ENCODE results near the gene VSIG4.

VSIG4 gene

DNA sequence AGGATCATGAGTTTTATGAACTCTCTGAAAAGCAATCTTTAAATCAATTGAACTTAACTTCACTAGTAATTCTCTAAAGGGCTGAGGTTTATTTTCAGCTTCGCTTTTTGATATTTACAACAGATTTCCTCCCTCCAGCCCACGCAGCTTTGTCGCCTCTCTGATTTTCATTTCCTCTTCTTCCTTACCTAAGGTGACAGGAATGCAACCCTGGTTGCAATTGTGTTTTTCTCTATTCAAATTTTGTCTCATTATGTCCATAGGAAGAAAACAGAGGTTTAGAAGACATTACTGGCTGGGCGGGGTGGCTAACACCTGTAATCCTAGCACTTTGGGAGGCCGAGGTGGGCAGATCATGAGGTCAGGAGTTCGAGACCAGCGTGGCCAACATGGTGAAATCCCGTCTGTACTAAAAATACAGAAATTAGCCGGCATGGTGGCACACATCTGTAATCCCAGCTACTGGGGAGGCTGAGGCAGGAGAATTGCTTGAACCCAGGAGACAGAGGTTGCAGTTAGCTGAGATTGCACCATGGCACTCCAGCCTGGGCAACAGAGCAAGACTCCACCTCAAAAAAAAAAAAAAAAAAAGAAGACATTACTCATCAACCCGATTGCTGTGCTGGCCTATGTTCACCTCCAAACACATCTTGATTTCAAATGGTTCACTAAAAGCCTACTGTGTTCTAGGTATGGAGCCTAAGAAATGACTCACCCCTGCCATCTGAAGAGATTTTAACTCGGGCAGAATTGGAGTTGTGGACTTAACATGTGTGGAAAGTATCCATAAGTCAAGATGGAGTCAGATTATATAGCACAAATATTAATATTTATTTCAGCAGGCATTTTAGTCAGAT is 36.8 kb downstream of the VSIG4 start:
- Mint-ChIP-seq H3K36me3 (ENCODE audit: low read depth) (no peaks in the 10 kb centered on the region), H3K27ac (no peak overlapping the region)
- DNase-seq: no peak

DNA sequence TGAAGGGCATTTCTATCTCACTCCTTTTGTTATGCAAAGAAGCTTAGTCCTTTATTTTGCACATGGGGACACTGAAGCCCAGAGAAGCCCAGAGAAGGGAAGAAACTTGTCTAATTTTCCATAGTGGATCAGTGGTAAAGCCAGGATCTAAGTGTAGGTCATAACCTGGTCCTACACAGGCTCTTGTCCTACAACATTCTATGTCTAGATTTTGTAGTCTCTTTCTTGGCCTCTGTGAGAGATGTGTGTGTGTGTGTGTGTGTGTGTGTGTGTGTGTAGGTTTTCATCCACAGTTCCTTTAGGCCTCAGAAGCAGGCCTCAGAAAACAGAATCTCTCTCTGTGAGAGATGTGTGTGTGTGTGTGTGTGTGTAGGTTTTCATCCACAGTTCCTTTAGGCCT is 38.3 kb downstream of the VSIG4 start:
- H3K4me3 Mint-ChIP-seq: no peak overlapping the region
- H3K27ac Mint-ChIP-seq: no peak overlapping the region
- no peaks in the 10 kb centered on the region for H3K4me1 Mint-ChIP-seq
- H3K27me3 Mint-ChIP-seq (ENCODE audit: low read depth, poor library complexity): peaks cover 3% of the 10 kb centered on the region
- no peak for DNase-seq
- no peaks in the 10 kb centered on the region for H3K36me3 Mint-ChIP-seq (ENCODE audit: low read depth)
- TF ChIP-seq, protein P1, sequence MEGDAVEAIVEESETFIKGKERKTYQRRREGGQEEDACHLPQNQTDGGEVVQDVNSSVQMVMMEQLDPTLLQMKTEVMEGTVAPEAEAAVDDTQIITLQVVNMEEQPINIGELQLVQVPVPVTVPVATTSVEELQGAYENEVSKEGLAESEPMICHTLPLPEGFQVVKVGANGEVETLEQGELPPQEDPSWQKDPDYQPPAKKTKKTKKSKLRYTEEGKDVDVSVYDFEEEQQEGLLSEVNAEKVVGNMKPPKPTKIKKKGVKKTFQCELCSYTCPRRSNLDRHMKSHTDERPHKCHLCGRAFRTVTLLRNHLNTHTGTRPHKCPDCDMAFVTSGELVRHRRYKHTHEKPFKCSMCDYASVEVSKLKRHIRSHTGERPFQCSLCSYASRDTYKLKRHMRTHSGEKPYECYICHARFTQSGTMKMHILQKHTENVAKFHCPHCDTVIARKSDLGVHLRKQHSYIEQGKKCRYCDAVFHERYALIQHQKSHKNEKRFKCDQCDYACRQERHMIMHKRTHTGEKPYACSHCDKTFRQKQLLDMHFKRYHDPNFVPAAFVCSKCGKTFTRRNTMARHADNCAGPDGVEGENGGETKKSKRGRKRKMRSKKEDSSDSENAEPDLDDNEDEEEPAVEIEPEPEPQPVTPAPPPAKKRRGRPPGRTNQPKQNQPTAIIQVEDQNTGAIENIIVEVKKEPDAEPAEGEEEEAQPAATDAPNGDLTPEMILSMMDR (IDR thresholded peaks at IDR 0.05): no peak
- peaks cover 43% of the 10 kb centered on the region for H3K9me3 Mint-ChIP-seq

More for the DNA sequence above, 36.8 kb downstream of the VSIG4 start:
- Mint-ChIP-seq H3K27me3 (ENCODE audit: low read depth, poor library complexity) (peaks cover 3% of the 10 kb centered on the region), H3K4me1 (no peaks in the 10 kb centered on the region), H3K9me3 (peaks cover 39% of the 10 kb centered on the region), H3K4me3 (no peak overlapping the region)
- TF ChIP-seq, protein P1 (IDR thresholded peaks at IDR 0.05): no peak

DNA sequence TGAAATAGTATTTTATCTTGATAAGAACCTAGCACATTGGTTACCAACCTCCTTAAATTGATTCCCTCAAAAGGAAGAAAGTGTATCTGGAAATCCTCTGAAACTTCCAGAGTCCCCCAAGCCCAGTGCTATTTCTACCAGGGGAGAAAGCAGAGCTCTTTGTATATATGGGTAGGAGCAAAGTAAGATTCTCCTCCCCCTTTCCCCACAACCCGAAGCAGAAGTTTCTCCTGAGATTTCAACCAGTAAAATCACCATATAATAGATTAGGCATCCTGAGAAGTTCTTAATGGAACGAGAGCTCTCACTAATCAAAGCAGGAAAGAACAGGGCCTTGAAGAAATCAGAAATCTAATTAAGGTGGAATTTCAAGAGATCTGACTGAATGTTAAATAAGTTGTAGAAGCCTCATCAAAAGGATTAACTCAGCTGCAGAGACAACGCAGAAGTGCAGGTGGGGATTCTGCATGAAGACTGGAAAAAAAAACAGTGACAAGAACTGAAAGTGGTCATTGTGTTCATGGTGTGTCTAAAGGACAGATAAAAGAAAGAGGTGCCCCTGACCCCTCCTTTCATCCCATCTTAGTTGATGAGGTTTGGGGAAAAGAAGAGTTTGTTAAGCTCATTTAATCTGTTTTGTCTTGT is 39.1 kb downstream of the VSIG4 start:
- DNase-seq: no peak
- TF ChIP-seq, protein P1 (IDR thresholded peaks at IDR 0.05): no peak
- H3K4me3 Mint-ChIP-seq: no peak overlapping the region
- peaks cover 38% of the 10 kb centered on the region for H3K9me3 Mint-ChIP-seq
- no peak overlapping the region for H3K27ac Mint-ChIP-seq
- no peaks in the 10 kb centered on the region for H3K36me3 Mint-ChIP-seq (ENCODE audit: low read depth)
- H3K4me1 Mint-ChIP-seq: no peaks in the 10 kb centered on the region
- H3K27me3 Mint-ChIP-seq (ENCODE audit: low read depth, poor library complexity): peaks cover 3% of the 10 kb centered on the region

DNA sequence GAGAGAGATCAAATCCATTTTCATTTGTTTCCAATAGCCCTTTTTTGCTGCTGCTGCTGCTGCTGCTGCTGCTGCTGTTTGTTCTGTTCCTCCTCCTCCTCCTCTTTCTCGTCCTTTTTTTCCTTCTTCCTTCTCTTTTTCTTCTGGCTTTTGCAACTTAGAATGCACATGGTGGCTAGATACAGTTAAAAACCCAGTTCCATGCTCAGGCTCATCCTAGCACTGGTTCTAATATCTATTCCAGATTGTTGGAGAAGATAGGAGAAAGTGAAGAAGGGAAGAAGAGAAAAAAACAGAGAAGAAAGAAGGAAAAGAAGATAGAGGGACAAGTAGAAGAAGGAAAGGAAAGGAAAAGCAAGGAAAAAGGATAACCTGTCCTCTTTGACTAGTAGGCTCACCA is 39.7 kb downstream of the VSIG4 start:
- TF ChIP-seq, protein P1 (IDR thresholded peaks at IDR 0.05): no peak
- no peak for DNase-seq
- H3K4me1 Mint-ChIP-seq: no peaks in the 10 kb centered on the region
- H3K4me3 Mint-ChIP-seq: no peak overlapping the region
- no peak overlapping the region for H3K27ac Mint-ChIP-seq
- H3K36me3 Mint-ChIP-seq (ENCODE audit: low read depth): no peaks in the 10 kb centered on the region
- H3K9me3 Mint-ChIP-seq: peaks cover 34% of the 10 kb centered on the region
- peaks cover 3% of the 10 kb centered on the region for H3K27me3 Mint-ChIP-seq (ENCODE audit: low read depth, poor library complexity)

DNA sequence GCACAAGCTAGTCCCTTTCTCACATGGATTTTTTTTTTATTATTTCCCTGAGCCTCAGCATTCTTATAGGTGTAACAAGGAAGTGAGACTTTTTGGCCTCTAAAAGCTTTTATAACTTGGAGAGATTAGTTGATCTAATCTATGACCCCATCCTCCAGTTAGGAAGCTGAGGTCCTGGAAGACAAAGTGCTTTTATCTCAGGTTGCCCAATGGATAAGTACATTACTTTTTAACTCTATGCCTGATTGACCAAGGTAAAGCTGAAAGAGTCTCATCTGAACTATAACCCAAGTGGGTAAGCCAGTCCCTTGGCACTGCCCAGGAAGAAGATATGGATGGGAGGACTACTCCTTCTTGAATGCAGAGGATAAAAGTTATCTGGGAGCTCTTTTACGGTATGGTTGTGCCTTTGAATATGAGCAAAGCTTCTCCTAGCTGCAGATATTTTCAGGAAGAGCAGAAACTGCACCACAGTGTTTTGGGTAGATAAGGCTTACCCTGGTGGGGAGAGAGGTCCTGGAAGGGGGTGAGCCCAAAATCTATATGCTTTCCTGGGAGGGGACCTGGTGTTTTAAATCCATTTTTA is 40.2 kb downstream of the VSIG4 start:
- Mint-ChIP-seq H3K4me3 (no peak overlapping the region), H3K27ac (no peak overlapping the region), H3K36me3 (ENCODE audit: low read depth) (no peaks in the 10 kb centered on the region), H3K9me3 (peaks cover 31% of the 10 kb centered on the region), H3K27me3 (ENCODE audit: low read depth, poor library complexity) (peaks cover 3% of the 10 kb centered on the region), H3K4me1 (no peaks in the 10 kb centered on the region)
- no peak for DNase-seq
- TF ChIP-seq, protein P1 (IDR thresholded peaks at IDR 0.05): no peak

Data from nephron progenitor cell (in vitro differentiated cells).